SK-N-SH treated with all-trans-retinoic acid at 6 μM for 48 hours (cell line): ENCODE results near the gene ANO9.
"Not testable (repeated sequence)": the region's sequence is repeated elsewhere in the genome, so short reads cannot be mapped to it uniquely, and the experiment has no call there.

Experiments used
- ATAC-seq: fragments of 200-7000 bp; cut with Tn5 transposase; 3 replicates; pipeline ENCODE4 v1.9.1; 2020; ENCODE audit warnings: mild to moderate bottlenecking, moderate library complexity
- ARNTL ChIP-seq: fragments of 450-650 bp; formaldehyde crosslinking; IDR thresholded peaks from 2 replicates; pipeline ENCODE4 v1.5.0; 2020; ENCODE audit warnings: low read depth, mild to moderate bottlenecking, moderate library complexity, borderline replicate concordance
- BACH2 ChIP-seq: fragments of 250-450 bp; sonication (Bioruptor Pico); IDR thresholded peaks from 2 replicates; pipeline ENCODE4 v1.9.0; 2021; ENCODE audit warnings: mild to moderate bottlenecking, borderline replicate concordance
- CREB5 ChIP-seq: fragments of 250-450 bp; sonication (Bioruptor Pico); IDR thresholded peaks from 2 replicates; pipeline ENCODE4 v1.5.1; 2020; ENCODE audit warnings: low read depth, mild to moderate bottlenecking, moderate library complexity
- CSRNP3 ChIP-seq: fragments of 250-450 bp; sonication (Bioruptor Pico); IDR thresholded peaks from 2 replicates; pipeline ENCODE4 v1.5.1; 2021; ENCODE audit warnings: mild to moderate bottlenecking, moderate library complexity
- ESRRG ChIP-seq: fragments of 250-450 bp; sonication (Bioruptor Pico); IDR thresholded peaks from 2 replicates; pipeline ENCODE4 v1.6.1; 2021; ENCODE audit warnings: mild to moderate bottlenecking
- GLIS3 ChIP-seq: fragments of 250-450 bp; sonication (Bioruptor Pico); IDR thresholded peaks from 2 replicates; pipeline ENCODE4 v1.5.0; 2020; ENCODE audit warnings: mild to moderate bottlenecking, moderate library complexity
- ISL1 ChIP-seq: fragments of 250-450 bp; sonication (Bioruptor Pico); IDR thresholded peaks from 2 replicates; pipeline ENCODE4 v2.1.2; 2022; ENCODE audit warnings: mild to moderate bottlenecking, moderate library complexity
- OSR1 ChIP-seq: fragments of 250-450 bp; sonication (Bioruptor Pico); IDR thresholded peaks from 2 replicates; pipeline ENCODE4 v1.8.0; 2022; ENCODE audit warnings: moderate library complexity, mild to moderate bottlenecking, inconsistent platforms
- PATZ1 ChIP-seq: fragments of 250-450 bp; sonication (Bioruptor Pico); IDR thresholded peaks from 2 replicates; pipeline ENCODE4 v1.8.0; 2020; ENCODE audit warnings: mild to moderate bottlenecking, moderate library complexity, borderline replicate concordance
- POU6F1 ChIP-seq: fragments of 250-450 bp; sonication (Bioruptor Pico); IDR thresholded peaks from 2 replicates; pipeline ENCODE4 v1.8.0; 2021; ENCODE audit warnings: low read depth, mild to moderate bottlenecking, moderate library complexity, borderline replicate concordance
- PPARA ChIP-seq: fragments of 250-450 bp; sonication (Bioruptor Pico); IDR thresholded peaks from 2 replicates; pipeline ENCODE4 v1.5.0; 2020; ENCODE audit warnings: mild to moderate bottlenecking, borderline replicate concordance
- RARB ChIP-seq: fragments of 250-450 bp; sonication (Bioruptor Pico); IDR thresholded peaks from 2 replicates; pipeline ENCODE4 v1.8.0; 2021; ENCODE audit warnings: mild to moderate bottlenecking, moderate library complexity
- SNAI2 ChIP-seq: fragments of 250-450 bp; sonication (Bioruptor Pico); IDR thresholded peaks from 2 replicates; pipeline ENCODE4 v1.5.0; 2020; ENCODE audit warnings: mild to moderate bottlenecking, moderate library complexity
- TCF4 ChIP-seq: fragments of 250-450 bp; sonication (Bioruptor Pico); IDR thresholded peaks from 2 replicates; pipeline ENCODE4 v1.8.0; 2021; ENCODE audit warnings: mild to moderate bottlenecking, moderate library complexity, borderline replicate concordance
- TOX ChIP-seq: fragments of 250-450 bp; sonication (Bioruptor Pico); IDR thresholded peaks from 2 replicates; pipeline ENCODE4 v1.8.0; 2021; ENCODE audit warnings: mild to moderate bottlenecking, moderate library complexity, borderline replicate concordance
- ZC3H10 ChIP-seq: fragments of 250-450 bp; sonication (Bioruptor Pico); IDR thresholded peaks from 2 replicates; pipeline ENCODE4 v1.5.1; 2021; ENCODE audit warnings: mild to moderate bottlenecking, moderate library complexity
- ZFP3 ChIP-seq: fragments of 250-450 bp; sonication (Bioruptor Pico); IDR thresholded peaks from 2 replicates; pipeline ENCODE4 v1.5.0; 2020; ENCODE audit warnings: mild to moderate bottlenecking, moderate library complexity
- ZFP30 ChIP-seq: fragments of 450-650 bp; formaldehyde crosslinking; IDR thresholded peaks from 2 replicates; pipeline ENCODE4 v1.5.0; 2022; ENCODE audit warnings: mild to moderate bottlenecking, moderate library complexity
- ZNF565 ChIP-seq: fragments of 450-650 bp; formaldehyde crosslinking; conservative IDR thresholded peaks from 2 replicates; pipeline ENCODE4 v1.5.0; 2020; ENCODE audit warnings: low read depth, mild to moderate bottlenecking, moderate library complexity
- ZNF70 ChIP-seq: fragments of 450-650 bp; formaldehyde crosslinking; IDR thresholded peaks from 2 replicates; pipeline ENCODE4 v1.5.0; 2020; ENCODE audit warnings: mild to moderate bottlenecking, moderate library complexity
- ZNF8 ChIP-seq: fragments of 450-650 bp; formaldehyde crosslinking; IDR thresholded peaks from 2 replicates; pipeline ENCODE4 v1.5.0; 2020; ENCODE audit warnings: mild to moderate bottlenecking, moderate library complexity
- TF ChIP-seq, protein P1 (sequence below): fragments of 250-450 bp; sonication (Bioruptor Pico); IDR thresholded peaks from 2 replicates; pipeline ENCODE4 v1.5.0; 2020; ENCODE audit warnings: mild to moderate bottlenecking, moderate library complexity

The ANO9 gene

GRCh38 chr11:410711-411110 lies 31.1 kb downstream of the ANO9 start:
- not testable (repeated sequence) for ATAC-seq

DNA sequence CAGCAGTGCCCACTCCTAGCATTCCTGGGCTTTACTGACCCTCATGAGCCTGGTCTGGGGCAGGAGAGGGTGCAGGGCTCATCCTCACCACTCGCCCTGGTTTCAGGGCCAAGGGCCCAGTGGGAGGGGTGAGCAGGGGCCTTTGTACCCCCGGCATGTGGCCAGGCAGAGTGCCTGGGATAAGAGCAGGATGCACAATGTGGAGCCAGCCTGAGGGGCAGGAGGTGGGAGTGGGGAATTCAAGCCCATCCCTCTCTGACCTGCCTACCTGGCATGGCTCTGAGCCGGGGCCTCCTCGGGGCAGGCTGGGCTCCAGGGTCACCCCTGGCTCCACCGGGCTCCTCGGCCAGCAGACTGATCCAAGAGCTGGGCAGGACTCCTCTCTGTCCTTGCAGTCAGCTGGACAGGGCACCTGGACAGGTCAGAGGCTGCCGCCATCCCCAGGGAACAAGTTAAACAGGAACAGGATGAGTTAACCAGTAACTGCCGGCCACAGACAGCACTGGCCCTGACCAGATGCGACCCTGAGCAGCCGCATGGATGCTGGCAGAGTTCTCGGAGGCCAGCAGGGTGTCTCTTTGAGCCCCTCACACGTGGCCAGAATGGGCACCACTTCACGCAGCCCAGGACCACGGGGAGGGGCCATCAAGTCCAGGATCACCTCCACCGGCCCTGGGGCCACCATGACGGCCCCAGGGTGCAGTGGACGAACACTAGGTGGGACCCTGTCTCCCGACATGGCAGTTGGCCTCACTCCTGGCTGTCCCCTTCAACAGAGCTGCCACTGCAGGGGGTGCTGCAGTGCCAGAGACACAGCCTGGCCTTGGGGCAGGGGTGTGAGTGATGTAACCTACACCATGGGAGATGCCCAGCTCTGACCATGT lies 32.0 kb downstream of the ANO9 start:
- ATAC-seq: no peak
- TF ChIP-seq ZNF70 (CRISPR knock-in tag) (no peak), ESRRG (CRISPR knock-in tag) (no peak), ZFP30 (CRISPR knock-in tag) (no peak), ARNTL (CRISPR knock-in tag) (no peak), TOX (CRISPR knock-in tag) (no peak), GLIS3 (CRISPR knock-in tag) (no peak)

DNA sequence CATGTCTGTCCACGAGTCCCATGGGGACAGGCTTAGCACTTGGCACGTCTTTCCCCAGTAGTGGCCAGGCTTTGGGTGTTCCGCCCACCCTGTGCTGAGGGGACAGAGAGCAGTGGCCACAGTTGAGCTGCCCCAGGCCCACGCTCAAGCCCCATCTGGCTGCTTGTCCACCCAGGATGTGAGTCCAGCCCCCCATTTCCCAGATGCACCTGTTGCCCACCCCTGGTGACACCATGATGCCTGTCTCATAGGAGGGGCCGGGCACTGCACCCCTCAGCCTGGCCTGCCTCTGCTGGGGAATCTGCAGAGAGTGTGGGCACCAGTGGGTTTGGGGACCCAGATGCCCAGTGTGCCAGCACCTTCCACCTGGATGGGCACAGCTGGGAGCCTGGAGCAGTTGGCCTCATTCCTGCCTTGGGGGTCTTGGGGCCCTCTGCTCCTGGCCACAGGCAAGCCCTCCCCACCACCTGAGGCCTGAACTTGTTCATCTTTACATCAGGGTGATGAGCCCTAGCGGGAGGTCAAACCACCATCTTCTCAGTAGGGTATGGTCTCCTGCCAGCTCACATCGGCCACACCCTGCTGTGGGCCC lies 32.7 kb downstream of the ANO9 start:
- TF ChIP-seq TCF4 (CRISPR knock-in tag): no peak
- no peak for TF ChIP-seq ISL1 (CRISPR knock-in tag)
- no peak for TF ChIP-seq ZNF70 (CRISPR knock-in tag)
- no peak for TF ChIP-seq TOX (CRISPR knock-in tag)
- TF ChIP-seq OSR1 (CRISPR knock-in tag): no peak
- no peak for TF ChIP-seq ESRRG (CRISPR knock-in tag)
- no peak for TF ChIP-seq BACH2
- TF ChIP-seq PATZ1: no peak
- no peak for TF ChIP-seq SNAI2 (CRISPR knock-in tag)
- no peak for TF ChIP-seq ZNF8 (CRISPR knock-in tag)
- no peak for ATAC-seq

DNA sequence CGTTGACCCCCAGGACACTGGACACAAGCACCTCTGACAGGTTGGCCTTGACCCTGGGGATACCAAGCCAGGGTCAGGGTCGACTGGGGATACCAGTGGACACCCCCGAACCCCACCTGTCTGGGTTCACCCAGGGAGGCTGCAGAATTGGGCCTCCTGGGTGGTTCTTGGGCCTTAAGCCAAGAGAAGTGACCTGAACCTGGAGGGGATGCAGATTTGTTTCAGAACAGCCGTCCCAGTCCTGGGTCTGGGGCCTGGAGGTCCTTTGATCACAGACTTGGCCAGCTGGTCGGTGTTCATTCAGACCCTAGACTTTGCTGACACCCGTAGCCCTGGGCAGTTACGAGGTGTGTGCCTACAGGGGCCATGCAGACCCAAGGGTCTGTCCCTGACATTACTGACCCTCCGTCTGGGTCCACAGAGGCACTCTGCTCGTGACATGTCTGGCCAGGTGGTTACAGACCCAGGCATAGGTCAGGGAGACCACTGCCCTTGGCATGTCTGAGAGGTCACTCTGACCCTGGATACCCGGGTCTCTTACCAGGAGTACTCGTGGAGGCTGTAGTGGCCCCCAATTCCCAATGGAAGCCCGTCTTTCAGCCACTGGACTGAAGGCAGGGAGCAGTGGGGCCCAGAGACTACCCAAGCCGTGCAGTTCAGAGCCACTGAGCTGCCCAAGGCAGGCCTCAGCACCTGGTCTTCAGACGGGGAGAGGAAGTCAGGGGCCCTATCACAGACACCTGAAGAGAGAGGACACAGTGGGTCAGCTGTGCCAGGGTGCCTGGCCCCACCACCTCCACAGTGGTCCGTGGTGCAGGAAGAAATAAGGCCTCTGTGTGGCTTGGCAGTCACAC lies 33.4 kb downstream of the ANO9 start:
- ATAC-seq: no peak
- TF ChIP-seq OSR1 (CRISPR knock-in tag): no peak
- TF ChIP-seq SNAI2 (CRISPR knock-in tag): no peak
- TF ChIP-seq PATZ1: no peak
- TF ChIP-seq ISL1 (CRISPR knock-in tag): no peak
- no peak for TF ChIP-seq ZNF565
- no peak for TF ChIP-seq POU6F1 (CRISPR knock-in tag)
- TF ChIP-seq CREB5: no peak
- TF ChIP-seq ZNF8 (CRISPR knock-in tag): no peak
- no peak for TF ChIP-seq ZFP3 (CRISPR knock-in tag)
- TF ChIP-seq ZC3H10 (CRISPR knock-in tag): no peak
- no peak for TF ChIP-seq ARNTL (CRISPR knock-in tag)
- no peak for TF ChIP-seq ESRRG (CRISPR knock-in tag)
- no peak for TF ChIP-seq RARB (CRISPR knock-in tag)
- TF ChIP-seq ZNF70 (CRISPR knock-in tag): no peak
- TF ChIP-seq ZFP30 (CRISPR knock-in tag): no peak
- TF ChIP-seq, protein P1, sequence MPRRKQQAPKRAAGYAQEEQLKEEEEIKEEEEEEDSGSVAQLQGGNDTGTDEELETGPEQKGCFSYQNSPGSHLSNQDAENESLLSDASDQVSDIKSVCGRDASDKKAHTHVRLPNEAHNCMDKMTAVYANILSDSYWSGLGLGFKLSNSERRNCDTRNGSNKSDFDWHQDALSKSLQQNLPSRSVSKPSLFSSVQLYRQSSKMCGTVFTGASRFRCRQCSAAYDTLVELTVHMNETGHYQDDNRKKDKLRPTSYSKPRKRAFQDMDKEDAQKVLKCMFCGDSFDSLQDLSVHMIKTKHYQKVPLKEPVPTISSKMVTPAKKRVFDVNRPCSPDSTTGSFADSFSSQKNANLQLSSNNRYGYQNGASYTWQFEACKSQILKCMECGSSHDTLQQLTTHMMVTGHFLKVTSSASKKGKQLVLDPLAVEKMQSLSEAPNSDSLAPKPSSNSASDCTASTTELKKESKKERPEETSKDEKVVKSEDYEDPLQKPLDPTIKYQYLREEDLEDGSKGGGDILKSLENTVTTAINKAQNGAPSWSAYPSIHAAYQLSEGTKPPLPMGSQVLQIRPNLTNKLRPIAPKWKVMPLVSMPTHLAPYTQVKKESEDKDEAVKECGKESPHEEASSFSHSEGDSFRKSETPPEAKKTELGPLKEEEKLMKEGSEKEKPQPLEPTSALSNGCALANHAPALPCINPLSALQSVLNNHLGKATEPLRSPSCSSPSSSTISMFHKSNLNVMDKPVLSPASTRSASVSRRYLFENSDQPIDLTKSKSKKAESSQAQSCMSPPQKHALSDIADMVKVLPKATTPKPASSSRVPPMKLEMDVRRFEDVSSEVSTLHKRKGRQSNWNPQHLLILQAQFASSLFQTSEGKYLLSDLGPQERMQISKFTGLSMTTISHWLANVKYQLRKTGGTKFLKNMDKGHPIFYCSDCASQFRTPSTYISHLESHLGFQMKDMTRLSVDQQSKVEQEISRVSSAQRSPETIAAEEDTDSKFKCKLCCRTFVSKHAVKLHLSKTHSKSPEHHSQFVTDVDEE (CRISPR knock-in tag): no peak
- no peak for TF ChIP-seq PPARA (CRISPR knock-in tag)
- TF ChIP-seq CSRNP3: no peak
- no peak for TF ChIP-seq TOX (CRISPR knock-in tag)
- TF ChIP-seq, all 23 proteins: peak for 0
